HL-60 (cell line): ENCODE results near the gene PRKCE.

Experiments used
- DNase-seq, 2 experiments: peaks; one replicate each; pipeline ENCODE4 v3.0.0-alpha.2; 2010 to 2020; ENCODE audit warnings: low read depth in 1 of 2, low spot score in 1 of 2
- H3K27ac ChIP-seq: fragments of 250-450 bp; sonication (Bioruptor Pico); replicated peaks from 2 replicates; pipeline ENCODE4 v1.5.1; 2020; ENCODE audit warnings: mild to moderate bottlenecking, moderate library complexity
- H3K27me3 ChIP-seq: fragments of 250-450 bp; sonication (Bioruptor Pico); 2 replicates; pipeline ENCODE4 v1.5.1; 2021; ENCODE audit warnings: mild to moderate bottlenecking, moderate library complexity; ENCODE audit not compliant: insufficient read depth, poor library complexity, severe bottlenecking
- H3K4me3 ChIP-seq: replicated peaks from 2 replicates; pipeline ENCODE4 v1.5.1; 2011; ENCODE audit warnings: mild to moderate bottlenecking, control low read depth, low read length; ENCODE audit not compliant: insufficient read depth
- GABPA ChIP-seq: IDR thresholded peaks from 2 replicates; pipeline ENCODE4 v1.6.1; 2012; ENCODE audit warnings: low read depth
- POLR2AphosphoS5 ChIP-seq: IDR thresholded peaks from 2 replicates; pipeline ENCODE4 v1.6.1; 2012; ENCODE audit warnings: low read depth
- SPI1 ChIP-seq: IDR thresholded peaks from 2 replicates; pipeline ENCODE4 v1.6.1; 2012; ENCODE audit warnings: low read depth, mild to moderate bottlenecking, borderline replicate concordance
- TF ChIP-seq, protein P1 (sequence below): IDR thresholded peaks from 2 replicates; pipeline ENCODE4 v1.6.1; 2012; ENCODE audit warnings: low read depth; ENCODE audit not compliant: insufficient replicate concordance
- TF ChIP-seq, protein P2 (sequence below): IDR thresholded peaks from one replicate; pipeline ENCODE4 v1.5.1; 2011; ENCODE audit warnings: low read length, control low read depth, inconsistent platforms; ENCODE audit not compliant: insufficient read depth

Gene PRKCE

DNA sequence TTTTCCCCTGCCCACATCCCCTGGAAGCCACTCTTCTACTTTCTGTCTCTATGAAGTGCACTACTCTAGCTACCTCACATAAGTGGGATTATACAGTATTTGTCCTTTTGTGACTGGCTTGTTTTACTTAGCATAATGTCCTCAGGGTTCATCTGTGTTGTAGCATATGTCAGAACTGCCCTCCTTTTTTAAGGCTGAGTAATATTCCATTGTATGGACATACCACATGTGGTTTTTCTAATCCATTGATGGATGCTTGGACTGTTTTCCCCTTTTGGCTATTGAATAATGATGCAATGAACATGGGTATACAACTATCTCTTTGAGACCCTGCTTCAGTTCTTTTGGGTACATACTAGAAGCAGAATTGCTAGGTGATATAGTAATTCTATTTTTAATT is 95.9 kb downstream of the PRKCE start:
- no peaks in the 10 kb centered on the region for H3K27me3 ChIP-seq
- no peak overlapping the region for H3K4me3 ChIP-seq
- TF ChIP-seq, protein P1, sequence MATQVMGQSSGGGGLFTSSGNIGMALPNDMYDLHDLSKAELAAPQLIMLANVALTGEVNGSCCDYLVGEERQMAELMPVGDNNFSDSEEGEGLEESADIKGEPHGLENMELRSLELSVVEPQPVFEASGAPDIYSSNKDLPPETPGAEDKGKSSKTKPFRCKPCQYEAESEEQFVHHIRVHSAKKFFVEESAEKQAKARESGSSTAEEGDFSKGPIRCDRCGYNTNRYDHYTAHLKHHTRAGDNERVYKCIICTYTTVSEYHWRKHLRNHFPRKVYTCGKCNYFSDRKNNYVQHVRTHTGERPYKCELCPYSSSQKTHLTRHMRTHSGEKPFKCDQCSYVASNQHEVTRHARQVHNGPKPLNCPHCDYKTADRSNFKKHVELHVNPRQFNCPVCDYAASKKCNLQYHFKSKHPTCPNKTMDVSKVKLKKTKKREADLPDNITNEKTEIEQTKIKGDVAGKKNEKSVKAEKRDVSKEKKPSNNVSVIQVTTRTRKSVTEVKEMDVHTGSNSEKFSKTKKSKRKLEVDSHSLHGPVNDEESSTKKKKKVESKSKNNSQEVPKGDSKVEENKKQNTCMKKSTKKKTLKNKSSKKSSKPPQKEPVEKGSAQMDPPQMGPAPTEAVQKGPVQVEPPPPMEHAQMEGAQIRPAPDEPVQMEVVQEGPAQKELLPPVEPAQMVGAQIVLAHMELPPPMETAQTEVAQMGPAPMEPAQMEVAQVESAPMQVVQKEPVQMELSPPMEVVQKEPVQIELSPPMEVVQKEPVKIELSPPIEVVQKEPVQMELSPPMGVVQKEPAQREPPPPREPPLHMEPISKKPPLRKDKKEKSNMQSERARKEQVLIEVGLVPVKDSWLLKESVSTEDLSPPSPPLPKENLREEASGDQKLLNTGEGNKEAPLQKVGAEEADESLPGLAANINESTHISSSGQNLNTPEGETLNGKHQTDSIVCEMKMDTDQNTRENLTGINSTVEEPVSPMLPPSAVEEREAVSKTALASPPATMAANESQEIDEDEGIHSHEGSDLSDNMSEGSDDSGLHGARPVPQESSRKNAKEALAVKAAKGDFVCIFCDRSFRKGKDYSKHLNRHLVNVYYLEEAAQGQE: no peak
- TF ChIP-seq GABPA: no peak
- no peak for TF ChIP-seq POLR2AphosphoS5
- TF ChIP-seq SPI1: no peak
- TF ChIP-seq, protein P2, sequence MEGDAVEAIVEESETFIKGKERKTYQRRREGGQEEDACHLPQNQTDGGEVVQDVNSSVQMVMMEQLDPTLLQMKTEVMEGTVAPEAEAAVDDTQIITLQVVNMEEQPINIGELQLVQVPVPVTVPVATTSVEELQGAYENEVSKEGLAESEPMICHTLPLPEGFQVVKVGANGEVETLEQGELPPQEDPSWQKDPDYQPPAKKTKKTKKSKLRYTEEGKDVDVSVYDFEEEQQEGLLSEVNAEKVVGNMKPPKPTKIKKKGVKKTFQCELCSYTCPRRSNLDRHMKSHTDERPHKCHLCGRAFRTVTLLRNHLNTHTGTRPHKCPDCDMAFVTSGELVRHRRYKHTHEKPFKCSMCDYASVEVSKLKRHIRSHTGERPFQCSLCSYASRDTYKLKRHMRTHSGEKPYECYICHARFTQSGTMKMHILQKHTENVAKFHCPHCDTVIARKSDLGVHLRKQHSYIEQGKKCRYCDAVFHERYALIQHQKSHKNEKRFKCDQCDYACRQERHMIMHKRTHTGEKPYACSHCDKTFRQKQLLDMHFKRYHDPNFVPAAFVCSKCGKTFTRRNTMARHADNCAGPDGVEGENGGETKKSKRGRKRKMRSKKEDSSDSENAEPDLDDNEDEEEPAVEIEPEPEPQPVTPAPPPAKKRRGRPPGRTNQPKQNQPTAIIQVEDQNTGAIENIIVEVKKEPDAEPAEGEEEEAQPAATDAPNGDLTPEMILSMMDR: no peak
- no peak for DNase-seq
- H3K27ac ChIP-seq: no peak overlapping the region

DNA sequence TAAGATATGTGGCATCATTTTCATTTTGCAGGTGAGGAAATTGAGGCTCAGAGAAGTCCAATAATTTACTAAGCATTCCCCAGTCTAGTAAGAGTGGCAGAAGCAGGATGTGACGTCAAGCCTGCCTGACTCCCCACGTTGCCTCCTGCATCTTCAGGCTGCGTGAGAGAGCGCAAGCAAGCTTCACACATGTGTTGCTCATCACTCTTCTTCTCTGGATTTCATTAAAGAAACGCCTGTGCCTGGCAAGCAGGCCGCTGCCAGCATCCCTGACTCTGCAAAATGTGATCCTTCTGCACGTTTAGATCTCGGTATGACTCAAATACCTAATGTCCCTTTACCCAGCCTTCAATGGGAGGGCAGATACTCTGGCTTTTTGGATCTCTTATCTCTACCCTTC is 96.8 kb downstream of the PRKCE start:
- H3K27ac ChIP-seq: no peak overlapping the region
- no peaks in the 10 kb centered on the region for H3K27me3 ChIP-seq
- no peak for DNase-seq
- TF ChIP-seq, protein P1: no peak
- TF ChIP-seq GABPA: no peak
- TF ChIP-seq, protein P2: no peak
- TF ChIP-seq POLR2AphosphoS5: no peak
- TF ChIP-seq SPI1: no peak
- no peak overlapping the region for H3K4me3 ChIP-seq

DNA sequence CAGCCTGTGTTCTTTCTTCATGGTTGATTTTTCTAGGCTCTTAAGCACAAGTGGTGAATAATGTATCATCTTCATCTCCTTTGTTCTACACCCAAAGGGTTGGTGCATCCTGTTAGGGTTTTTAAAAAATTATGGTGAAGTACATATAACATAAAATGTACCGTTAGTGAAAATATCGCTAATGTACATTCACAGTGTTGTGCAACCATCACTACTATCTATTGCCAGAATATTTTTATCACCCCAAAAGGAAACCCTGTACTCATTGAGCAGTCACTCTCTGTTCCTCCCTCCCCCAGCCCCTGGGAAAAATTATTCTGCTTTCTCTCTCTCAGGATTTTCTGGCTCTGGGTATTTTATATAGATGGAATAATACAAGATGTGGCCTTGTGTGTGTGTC is 98.5 kb downstream of the PRKCE start:
- TF ChIP-seq GABPA (no peak), POLR2AphosphoS5 (no peak), SPI1 (no peak)
- TF ChIP-seq, protein P1: no peak
- TF ChIP-seq, protein P2: no peak
- DNase-seq: no peak
- no peak overlapping the region for H3K27ac ChIP-seq
- no peak overlapping the region for H3K4me3 ChIP-seq
- no peaks in the 10 kb centered on the region for H3K27me3 ChIP-seq
